ENCODE results near the gene AFTPH.

Gene AFTPH

DNA sequence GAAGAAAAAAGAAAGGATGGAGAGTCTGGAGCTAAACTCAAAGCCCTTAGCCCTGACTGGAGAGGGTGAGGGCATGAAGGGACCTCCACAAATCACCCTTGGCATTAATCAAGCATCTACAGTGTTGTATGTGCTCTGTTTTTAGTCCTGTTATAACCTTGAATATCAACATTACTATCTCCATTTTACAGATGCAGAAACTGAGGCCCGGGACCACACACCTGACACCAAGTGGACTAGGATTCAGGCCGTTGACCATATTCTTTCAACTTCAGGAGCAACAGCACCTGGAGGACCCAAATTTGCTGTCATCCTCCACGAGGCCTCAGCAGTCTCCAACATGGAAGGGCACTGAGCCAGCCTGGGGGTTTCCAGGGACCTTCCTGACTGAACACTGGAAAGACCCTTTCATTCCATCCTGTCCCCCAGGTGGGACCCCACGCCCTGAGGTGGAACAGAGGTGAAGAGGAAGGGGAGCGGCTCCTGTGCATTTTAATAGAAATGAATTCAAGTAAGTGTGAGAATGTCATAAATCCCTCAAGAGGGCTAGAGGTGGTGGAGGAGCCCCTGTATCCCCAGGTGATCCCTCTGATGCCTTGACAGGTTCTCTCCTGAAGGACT is 88.6 kb downstream of the AFTPH start:
- no peak for DNase-seq (ENCODE audit: low read depth in 2 of 2)

DNA sequence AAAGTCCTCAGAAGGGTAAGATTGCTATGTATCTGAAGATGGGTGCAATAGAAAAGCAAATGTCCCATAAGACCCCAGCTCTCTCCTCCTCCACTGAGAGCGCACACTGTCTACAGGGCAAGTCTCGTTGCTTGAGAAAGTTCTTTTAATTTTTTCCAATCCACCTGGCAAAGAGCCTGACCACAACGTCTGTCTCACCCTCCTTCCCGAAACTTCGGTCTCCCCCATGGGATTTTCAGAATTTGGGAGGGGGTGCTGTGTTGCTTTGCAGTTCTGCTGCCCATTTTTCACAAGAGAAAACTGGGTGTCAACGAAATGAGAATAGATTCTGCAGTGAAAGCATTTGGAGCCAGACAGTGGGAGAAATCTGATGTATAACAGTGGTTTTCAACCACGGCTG is 89.1 kb downstream of the AFTPH start:
- no peak for DNase-seq (ENCODE audit: low read depth in 2 of 2)

DNA sequence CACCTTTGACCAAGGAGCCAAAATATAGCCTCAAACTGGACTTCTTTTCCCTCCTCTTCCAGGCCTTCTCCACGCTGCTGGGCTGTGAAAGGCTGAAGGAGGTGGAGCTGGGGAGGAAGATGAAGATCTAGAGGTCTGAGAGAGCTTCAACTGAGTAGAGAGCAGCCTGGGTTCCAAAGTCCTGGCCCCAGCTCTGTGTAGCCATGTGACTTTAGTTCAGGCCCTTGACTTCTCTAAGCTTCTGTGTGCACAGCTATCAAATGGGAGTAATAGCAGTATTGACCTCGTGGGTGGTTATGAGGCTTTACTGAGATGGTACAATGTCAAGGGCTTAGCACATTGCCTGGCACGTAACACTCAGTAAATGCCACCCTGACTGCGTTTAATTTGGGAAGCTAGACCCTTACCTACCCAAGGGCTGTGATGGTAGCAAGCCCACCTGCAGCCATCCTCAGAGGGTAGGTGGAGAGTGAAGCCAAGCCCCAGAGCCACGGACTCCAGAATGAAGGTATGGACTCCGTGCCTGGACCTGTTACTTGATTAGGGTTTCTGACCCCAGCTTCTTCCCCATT is 91.2 kb downstream of the AFTPH start:
- DNase-seq (ENCODE audit: low read depth in 2 of 2) = no peak

DNA sequence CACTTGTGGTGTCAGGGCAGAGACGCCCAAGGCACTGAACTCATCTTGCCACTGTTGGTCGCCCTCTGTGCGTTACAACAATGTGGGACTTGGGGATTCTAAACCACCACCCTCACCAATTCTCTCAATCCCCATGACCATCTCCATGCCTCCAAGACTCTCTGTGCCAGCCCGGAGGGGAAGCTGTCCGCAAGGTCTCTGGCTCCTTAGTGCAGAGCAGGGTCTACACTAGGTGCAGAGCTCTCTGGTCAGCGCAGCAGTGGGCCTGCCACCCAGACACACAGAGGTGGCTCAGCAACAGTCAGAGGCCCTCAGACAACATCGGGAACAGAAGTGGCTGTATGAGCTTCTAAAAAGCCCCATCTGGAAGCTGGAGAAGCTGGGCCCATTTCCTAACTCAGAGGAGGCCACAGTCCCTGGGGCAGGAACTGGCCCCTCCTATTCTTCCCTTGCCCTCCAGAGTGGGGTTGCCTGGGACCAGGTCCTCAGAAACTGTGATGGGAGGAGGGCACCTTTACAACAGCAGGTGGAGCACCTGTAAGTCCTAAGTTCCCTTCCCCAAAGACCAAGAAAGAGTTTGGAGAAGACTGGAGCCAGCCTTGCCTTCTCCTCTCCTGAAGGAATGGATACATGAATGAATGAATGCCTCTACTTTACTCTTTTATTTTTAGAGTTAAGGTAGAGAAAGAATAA is 91.9 kb downstream of the AFTPH start:
- no peak for DNase-seq (ENCODE audit: low read depth in 2 of 2)

DNA sequence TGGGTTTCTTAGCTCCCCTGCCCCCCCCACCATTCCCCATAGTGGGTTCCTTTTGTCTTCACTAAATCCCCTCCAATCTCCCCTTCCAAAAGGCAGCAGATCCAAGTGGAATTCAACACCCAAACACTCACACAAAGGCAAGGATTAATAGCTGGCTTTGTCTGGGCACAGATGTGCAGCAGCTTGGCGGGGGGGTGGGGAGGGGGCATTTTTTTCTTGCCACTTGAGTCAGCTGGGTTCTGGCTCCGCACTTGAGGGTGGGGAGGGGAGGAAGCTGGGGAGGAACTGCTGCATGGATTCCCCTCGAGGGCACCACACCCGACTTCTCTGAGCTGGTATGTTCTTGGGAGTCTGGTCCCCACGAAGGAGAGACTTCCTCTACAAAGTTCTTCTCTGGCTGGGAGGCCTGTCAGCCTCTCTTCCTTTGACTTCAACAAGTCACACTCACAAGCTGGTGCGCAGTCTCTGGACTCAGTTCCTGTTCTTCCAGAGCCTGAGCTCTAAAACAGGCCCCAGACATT is 93.6 kb downstream of the AFTPH start:
- DNase-seq (ENCODE audit: low read depth in 2 of 2) = no peak

DNA sequence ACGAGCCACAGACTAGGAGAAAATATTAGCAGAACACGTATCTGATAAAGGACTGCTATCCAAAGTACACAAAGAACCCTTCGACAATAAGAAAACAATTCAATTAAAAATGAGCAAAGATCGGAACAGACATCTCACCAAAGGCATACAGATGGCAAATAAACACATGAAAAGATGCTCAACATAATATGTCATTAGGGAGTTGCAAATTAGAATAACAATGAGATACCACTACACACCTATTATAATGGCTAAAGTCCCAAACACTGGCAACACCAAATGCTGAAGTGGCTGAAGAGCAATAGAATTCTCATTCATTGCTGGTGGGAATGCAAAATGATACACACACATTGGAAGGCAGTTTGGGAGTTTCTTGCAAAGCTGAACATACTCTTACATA is 96.5 kb downstream of the AFTPH start:
- DNase-seq (ENCODE audit: low read depth in 2 of 2) = no peak

DNA sequence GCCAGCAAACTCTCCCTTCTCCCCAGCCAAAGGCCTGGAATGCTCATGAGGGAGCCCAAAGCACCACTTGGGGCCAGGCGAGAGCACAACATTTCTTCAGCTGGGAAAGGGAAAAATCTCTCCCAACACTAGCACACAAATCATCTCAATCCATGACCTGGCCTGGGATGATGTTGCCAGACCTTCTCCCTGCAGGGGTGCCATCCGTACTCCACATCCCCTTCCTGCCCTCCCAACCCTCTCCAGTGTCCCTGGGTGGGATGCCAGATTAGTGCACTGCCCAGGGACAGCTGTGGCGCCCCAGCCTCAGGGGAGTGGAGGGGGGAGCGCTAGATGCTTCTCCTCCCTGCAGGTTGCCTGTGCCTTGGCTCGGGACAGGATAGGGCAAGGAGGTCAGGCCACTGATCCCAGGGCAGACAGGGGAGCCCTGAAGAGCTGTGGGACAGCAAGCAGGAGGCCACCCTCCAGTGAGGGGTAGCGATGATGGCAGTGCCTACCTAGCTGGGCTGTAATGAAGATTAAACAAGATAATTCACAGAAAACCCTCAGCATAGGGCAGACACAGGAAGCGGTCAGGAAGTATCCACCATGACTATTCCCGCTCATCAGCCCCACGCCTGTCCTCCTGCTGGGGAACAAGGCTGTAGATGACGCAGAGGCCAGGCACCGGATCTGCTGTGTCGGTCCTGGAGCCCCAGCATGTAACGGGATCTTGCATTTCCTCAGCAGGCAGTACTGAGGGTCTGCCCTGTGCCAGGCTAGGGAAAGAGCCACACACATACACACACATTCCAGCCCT is 98.5 kb downstream of the AFTPH start:
- DNase-seq (ENCODE audit: low read depth in 2 of 2) = no peak

DNA sequence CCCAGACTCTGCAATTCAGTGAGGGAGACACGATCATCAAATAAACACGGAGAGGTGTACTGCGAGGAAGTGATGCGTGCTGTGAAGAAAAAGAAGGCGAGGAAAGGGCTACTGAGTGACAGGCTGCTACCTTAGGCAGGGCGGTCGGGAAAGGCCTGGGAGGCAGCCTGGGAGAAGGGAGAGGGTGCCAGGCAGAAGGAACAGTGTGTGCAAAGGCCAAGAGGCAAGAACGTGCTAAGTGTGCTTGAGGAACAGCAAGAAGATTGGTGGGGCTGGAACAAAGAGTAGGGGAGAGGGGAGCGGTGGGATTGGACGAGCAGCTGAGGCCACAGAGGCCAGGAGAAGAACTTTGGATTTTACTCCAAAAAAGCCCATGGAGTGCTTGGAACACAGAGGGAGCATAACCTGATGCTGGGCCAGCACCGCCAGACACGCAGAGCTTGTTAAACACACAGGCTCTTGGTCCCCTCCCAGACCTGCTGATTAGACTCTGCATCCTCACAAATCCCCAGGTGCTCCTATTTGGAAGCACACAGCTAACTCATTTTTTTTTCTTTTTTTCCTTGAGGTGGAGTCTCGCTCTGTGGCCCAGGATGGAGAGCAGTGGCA is 99.2 kb downstream of the AFTPH start:
- no peak for DNase-seq (ENCODE audit: low read depth in 2 of 2)

DNA sequence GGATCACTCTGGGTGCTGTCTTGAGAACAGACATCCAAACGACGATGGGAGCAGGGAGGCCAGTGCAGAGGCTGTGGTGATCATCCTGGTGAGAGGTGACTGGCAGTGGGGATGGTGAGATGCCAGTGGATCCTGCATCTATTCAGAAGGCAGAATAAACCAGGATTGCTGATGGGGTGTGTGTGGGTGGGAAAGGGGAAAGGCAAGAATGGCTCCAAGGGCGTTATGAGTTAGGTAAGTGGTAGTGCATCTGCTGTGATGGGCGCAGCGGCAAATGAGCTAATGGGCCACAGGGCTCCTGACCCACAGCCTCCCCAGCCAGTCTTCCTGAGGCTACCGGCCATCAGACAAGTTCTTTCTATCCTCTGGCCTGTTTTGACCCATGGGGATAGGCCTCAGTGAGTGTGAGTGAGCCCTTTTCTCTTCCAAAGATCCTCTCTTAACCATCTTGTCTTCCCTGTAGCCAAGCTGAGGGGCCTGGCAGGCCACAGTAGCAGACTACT is 100.0 kb downstream of the AFTPH start:
- DNase-seq (ENCODE audit: low read depth in 2 of 2) = no peak

DNA sequence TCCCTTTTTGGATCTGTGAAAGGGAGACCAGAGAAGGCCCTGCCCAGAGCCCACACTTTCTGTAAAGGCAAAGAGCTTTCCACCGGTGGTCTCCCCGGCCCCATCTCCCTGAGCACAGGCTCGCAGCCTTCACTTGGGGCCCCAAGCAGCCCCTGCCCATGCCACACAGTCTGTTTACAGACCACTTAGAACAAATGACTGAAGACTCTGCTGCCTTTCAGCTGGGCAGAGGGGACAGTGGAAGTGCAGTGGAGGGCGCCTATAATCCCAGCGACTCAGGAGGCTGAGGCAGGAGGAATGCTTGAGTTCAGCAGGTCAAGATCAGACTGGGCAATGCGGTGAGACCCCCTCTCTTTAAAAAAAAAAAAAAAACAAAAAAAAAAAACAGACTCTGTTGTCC is 100.7 kb downstream of the AFTPH start:
- no peak for DNase-seq (ENCODE audit: low read depth in 2 of 2)

DNA sequence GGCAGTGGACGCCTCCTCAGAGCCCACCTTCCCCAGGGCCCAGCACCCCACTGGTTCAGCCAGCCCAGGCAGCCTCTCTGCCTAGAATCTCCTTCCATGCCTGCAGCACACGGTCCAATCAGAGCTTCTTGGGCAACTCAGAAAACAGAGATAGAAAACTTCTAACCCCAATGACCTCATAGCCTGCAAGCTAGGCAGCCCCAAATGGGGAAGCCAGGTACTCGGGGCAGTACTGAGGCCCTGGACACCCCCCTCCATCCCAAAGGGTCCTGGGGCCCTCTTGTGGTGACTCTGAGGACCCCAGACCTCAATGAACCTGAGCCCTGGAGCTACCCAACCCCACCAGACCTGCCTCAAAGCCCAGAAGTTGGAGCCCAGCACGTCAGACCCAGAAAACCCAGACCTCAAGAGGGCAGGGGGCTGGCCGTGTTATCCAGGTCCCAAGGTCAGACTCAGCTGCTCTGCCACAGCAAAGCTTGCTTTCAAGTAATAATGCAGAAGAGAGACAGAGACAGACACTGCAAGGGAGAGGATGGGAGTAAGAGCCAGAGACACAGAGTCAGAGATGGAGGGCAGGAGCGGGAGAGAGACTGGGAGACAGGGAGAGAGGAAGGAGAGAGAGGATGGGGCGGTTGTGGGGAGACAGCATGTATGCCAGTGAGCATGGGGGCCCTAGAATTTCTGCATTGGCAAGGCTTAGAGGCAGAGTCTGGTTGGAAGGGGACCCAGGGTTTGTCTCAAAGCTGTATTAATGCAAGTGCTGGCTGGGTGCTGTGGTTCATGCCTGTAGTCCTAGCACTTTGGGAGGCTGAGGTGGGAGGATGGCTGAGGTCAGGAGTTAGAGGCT is 101.4 kb downstream of the AFTPH start:
- no peak for DNase-seq (ENCODE audit: low read depth in 2 of 2)

DNA sequence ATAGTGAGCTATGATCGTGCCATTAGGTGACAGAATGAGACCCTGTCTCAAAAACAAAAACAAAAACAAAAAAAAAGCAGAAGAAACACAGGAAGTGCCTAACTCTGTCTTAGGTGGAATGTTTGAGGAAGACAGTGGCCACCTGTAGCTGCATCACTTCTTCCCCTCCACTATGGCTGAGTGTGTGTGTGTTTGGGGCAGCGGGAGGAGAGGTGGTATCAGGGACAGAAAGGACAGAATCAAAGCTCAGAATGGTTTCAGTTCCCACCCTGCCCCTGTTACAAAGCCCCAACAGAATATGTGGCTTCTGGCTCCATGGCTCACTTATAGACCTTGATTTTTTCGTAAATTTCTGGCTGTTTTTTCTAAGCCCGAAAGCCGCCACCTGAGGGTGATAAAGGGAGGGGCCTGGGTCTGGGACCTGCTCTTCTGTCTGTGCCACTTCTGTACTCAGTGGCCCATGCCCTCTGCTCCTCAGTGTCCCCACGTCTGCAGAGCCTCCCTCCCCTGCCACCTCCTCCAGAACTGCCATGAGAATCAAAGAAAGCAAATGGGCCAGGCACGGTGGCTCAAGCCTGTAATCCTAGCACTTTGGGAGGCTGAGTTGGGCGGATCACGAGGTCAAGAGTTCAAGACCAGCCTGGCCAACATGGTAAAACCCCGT is 102.2 kb downstream of the AFTPH start:
- no peak for DNase-seq (ENCODE audit: low read depth in 2 of 2)

DNA sequence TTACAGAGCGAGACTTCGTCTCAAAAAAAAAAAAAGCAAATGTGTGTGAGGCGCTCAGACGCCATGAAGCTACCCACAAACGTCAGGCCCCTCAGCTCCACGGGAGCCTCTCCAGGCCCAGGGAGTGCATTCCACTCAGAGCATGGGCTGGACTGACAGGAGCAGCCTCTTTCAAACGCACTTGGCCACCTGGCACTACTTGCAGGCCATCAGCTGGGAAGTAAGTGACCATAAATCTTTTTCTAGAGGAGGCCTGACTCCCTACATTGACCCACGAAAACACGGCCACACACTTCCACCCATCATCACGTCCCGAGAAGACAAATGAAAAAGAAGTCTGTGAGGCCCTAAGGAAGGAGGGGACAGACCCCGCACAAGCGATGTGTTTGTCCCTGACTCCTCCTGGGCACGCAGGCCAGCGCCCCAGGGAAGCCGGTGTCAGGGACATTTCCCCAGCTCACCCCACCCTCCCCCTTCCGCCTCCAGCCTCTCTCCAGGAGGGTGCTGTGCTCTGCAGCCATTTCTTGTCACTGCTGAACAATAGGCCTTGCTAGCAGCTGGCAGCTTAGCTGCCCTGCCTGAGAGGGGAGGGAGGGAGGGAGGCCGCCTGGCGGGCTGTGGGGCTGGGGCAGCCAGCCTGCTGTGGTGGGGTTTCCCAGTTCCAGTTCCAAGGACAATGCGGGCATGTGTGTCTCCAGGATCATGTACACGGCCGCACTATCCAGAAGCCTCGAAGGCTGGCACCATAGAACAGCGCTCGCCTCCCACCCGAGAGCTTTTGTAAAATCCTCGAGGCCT is 103.0 kb downstream of the AFTPH start:
- no peak for DNase-seq (ENCODE audit: low read depth in 2 of 2)

DNA sequence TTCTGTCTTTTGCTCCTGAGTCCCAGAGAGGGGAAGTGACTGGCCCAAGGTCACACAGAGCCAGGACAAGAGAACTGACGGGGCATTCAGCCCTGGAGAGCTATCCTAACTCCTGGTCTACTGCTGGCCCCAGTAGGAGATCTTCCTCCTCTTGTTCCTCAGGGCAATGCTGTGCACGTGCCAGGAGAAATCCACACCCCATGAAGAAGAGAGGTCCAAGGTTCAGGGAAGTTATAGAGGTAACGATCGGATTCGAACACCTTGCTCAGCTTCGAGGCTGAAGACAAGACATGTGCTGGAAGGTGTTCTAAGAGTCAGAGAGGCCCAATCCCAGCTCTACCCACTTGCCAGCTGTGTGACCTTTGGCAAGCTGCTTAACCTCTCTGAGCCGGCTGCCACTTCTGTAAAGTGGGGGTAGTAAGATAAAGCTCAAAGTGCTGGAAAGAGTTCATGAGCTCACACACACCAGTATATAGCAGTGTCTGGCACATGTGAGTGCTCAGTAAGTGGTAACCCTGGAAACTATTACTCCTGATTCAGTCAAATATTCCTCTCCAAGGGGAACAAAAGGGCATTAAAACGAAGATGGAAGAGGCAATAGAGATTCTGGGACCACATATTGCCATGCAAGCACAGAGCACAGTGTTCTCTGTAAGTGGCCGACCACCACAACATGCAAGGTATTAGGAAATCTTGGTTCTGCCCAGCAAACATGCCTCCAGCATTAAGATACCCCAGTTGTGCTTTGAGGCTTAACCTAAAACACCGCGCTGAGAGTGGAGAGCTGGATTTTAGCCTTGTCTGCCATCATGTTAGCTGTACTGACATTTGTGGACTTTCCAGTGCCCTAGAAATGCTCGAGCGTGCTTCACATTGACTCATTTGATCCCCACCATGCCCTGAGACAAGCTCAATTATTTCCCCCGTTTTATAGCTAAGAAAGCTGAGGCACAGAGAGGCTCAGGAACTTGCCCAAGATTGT is 104.0 kb downstream of the AFTPH start:
- DNase-seq (ENCODE audit: low read depth in 2 of 2) = no peak

DNA sequence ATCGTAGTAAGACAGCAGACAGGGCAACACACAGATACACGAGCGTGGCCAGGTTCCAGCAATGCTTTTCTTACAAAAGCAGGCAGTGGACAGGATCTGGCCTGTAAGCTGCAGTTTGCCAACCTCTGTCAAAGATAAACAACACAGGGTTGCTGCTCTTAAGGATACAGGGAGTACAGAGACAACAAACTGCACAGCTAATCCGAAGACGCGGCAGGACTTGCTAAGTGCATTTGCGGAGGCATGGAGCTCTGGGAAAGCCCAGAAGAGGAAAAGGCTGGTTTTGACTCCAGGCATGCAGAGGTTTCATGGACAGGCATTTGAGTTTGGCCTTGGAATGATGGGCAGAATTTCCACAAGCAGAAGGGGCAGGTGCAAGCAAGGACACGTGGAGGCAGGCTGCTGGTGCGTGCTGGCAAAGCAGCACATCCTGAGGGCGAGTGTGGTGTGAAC is 105.2 kb downstream of the AFTPH start:
- no peak for DNase-seq (ENCODE audit: low read depth in 2 of 2)

DNA sequence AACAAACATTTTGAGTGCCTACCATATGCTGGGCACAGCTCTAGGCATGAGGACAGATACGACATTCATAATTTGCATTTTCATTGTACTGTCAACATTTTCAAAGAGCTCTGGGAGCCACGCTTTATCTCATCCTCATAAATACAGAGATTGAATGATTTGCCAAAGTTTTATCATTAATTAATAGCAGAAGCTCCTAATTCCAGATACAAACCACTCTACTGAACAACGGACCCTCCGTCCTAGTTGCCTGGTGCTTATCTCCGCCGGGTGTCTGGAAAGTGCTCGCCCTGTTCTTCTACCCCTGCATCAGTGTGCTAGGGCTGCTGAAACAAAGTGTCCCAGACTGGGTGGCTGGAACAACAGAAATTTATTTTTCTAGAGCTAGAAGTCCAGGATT is 105.7 kb downstream of the AFTPH start:
- no peak for DNase-seq (ENCODE audit: low read depth in 2 of 2)

DNA sequence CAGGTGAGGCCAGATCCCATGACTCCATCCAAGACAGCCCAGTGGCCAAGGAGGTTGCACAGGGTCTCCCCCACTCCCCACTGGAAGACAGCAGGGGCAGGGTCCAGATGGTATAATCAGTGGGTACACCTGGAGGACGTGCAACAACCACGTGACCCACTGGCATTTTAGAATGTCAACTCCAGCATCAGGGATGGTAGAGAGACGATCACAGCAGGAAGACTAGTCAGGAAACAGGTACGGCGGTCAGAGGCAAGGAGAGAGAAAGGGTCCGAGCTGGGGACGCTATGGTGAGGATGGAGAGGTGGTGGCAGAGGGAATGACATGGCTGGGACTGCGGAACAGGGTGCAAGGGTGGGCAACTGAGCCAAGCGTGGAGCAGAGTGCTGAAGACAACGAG is 106.6 kb downstream of the AFTPH start:
- DNase-seq (ENCODE audit: low read depth in 2 of 2) = no peak

DNA sequence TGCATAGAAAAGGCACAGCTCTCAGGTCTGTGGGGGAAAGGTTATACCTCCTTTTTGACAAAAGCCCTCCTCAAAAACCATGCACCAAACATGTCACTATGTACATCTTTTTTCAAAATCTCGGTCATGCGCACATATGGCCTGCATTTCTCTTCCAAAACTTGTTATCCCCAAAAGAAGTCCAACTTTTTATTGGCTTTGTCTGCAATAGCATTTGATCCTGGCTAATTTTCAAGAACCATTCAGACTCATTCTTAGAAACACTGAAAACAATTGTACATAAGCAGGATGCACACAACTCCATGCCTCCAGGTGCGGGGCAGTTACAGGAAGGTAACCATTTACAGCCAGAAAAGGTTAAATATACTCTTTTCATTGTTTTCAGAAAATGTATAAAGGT is 107.6 kb downstream of the AFTPH start:
- no peak for DNase-seq (ENCODE audit: low read depth in 2 of 2)
